ENCODE data around the gene KCNK7. TPM values are rescaled to one million over a fixed set of nuclear protein-coding genes. Genes with fewer than 3 reads are reported as not detected.

The KCNK7 gene
- total RNA-seq, 1 donor: not detected

DNA sequence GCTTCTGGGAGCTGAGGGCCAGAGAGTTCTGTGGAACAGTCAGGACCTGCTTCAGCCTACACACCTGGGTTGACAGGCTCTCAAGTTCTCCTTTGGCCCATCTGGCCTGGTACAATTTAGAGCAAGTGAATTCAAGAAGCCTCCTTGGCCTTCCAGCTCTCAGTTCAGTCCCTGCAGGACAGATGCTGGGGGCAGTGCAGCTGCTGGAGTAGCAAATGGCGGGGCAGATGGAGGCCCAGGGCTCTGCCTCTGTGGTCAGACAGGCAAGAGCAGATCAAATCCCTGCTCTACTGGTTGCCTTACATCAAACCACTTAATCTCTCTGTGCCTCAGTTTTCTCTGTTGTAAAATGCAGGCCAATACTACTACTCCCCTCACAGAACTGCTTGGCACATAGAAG is 8.7 kb upstream of the KCNK7 start:
- no peak for DNase-seq (ENCODE audit: low read depth)
- no peak overlapping the region for H3K4me3 ChIP-seq (ENCODE audit: low read depth, low read length)
- TF ChIP-seq CTCF (IDR thresholded peaks at IDR 0.05; ENCODE audit: insufficient read depth, low read depth, low read length): no peak

DNA sequence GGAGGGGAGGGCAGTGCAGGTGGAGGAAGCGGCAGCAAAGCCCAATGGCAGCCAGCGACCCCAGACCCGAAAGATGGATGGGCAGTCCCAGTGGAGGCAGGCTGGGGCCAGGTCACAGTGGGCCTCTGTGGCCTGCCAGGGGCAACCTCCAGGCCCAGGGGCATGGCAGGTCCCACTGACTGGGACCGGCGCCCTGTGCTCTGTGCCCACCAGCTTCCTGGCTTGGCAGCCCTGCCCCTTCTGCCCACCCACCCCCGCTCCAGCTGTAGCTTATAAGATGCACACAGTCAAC is 4.3 kb upstream of the KCNK7 start:
- H3K4me3 ChIP-seq (ENCODE audit: low read depth, low read length): no peak overlapping the region
- no peak for DNase-seq (ENCODE audit: low read depth)
- no peak for TF ChIP-seq CTCF (IDR thresholded peaks at IDR 0.05; ENCODE audit: insufficient read depth, low read depth, low read length)

GRCh38 chr11:65599216-65599954 is 3.8 kb upstream of the KCNK7 start:
- DNase-seq (ENCODE audit: low read depth): no peak
- no peak overlapping the region for H3K4me3 ChIP-seq (ENCODE audit: low read depth, low read length)
- no peak for TF ChIP-seq CTCF (IDR thresholded peaks at IDR 0.05; ENCODE audit: insufficient read depth, low read depth, low read length)

DNA sequence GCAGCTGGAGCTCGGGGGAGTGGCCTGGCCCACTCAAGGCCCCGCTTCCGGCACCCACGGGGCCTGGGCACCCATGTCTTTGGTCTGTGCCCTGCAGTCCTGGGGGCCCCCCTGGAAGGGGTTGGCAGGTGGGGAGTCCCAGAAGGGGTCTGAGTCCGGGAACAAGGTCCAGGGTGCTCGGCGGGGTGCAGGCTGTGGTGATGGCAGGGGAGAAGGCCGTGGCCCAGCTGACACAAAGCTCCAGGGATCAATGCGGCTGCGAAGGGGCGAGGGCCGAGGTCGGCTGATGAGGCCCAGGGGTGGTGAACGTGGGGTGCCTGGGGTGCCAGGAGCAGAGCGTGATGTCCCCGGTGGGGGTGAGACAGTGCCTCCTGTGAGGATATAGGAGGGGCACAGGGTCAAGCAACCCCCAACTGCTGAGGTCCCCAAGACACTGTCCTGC is 2.7 kb upstream of the KCNK7 start:
- no peak overlapping the region for H3K4me3 ChIP-seq (ENCODE audit: low read depth, low read length)
- no peak for TF ChIP-seq CTCF (IDR thresholded peaks at IDR 0.05; ENCODE audit: insufficient read depth, low read depth, low read length)
- no peak for DNase-seq (ENCODE audit: low read depth)

DNA sequence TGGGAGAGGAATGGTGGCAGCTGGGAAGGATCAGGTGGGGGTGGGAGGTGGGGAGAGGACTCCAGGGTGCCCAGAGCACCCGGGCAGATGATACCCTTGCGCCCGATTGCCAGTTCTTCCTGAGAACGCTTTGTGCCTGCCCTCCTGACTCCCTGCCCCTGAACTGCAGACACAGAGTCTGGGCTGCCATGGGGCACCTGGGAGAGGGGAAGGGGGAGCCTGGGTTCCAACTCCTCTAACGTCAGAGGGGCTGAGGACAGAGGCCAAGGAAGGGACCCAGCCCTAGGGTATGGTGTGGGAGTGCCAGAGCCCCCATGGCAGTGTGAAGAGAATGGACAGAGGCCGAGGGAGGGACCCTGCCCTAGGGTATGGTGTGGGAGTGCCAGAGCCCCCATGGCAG is 920 bp upstream of the KCNK7 start:
- TF ChIP-seq CTCF (IDR thresholded peaks at IDR 0.05; ENCODE audit: insufficient read depth, low read depth, low read length): no peak
- DNase-seq (ENCODE audit: low read depth): no peak
- no peak overlapping the region for H3K4me3 ChIP-seq (ENCODE audit: low read depth, low read length)

DNA sequence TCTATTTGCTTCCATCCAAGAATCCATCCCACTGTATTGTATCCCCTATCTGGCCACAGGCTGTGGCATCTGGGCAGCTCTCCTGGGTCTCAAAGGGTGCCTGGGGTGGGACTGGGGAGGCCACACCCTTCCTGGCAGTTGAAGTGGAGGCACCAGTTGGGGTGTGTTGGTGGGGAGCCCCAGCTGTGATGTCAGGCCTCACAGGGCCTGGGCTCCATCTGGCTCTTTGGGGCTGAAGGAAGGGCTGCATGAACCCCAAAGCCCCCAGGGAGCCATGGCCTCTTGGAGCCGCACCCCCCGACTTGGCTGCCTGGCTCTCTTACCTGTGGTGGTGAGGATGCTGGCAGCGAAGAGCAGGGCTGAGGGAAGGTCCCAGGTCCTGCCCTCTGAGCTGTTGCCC is 469 bp downstream of the KCNK7 start:
- no peak for DNase-seq (ENCODE audit: low read depth)

More for the DNA sequence above, 469 bp downstream of the KCNK7 start:
- no peak overlapping the region for H3K4me3 ChIP-seq (ENCODE audit: low read depth, low read length)
- no peak for TF ChIP-seq CTCF (IDR thresholded peaks at IDR 0.05; ENCODE audit: insufficient read depth, low read depth, low read length)
